ENCODE results near the gene DSP.

GRCh38 chr6:7529141-7529540 lies 12.3 kb upstream of the DSP start:
- TF ChIP-seq EZH2 (IDR thresholded peaks at IDR 0.05; ENCODE audit: insufficient read depth, poor library complexity, severe bottlenecking), result no peak
- no peak for TF ChIP-seq EZH2phosphoT487 (IDR thresholded peaks at IDR 0.05; ENCODE audit: insufficient read depth, low read depth)
